ENCODE measurements around the gene CDH23.

The CDH23 gene

GRCh38 chr10:71664585-71664984, 267.9 kb downstream of the CDH23 start:
- TF ChIP-seq FOXP2 (optimal IDR thresholded peaks at IDR 0.05; ENCODE audit: borderline replicate concordance, extremely low read depth, extremely low read length, insufficient read depth): no peak
- no peak for TF ChIP-seq POLR2AphosphoS5 (IDR thresholded peaks at IDR 0.05; ENCODE audit: low read depth, low read length)
- TF ChIP-seq SIN3A (IDR thresholded peaks at IDR 0.05; ENCODE audit: borderline replicate concordance, insufficient read depth, low read length): no peak
- no peak for TF ChIP-seq REST (IDR thresholded peaks at IDR 0.05; ENCODE audit: insufficient read depth in 1 of 2, low read depth in 2 of 2, low read length in 2 of 2)
- no peak for TF ChIP-seq TAF1 (IDR thresholded peaks at IDR 0.05; ENCODE audit: borderline replicate concordance, insufficient read depth, low read length)

- TF ChIP-seq REST (IDR thresholded peaks at IDR 0.05; ENCODE audit: insufficient read depth in 1 of 2, low read depth in 2 of 2, low read length in 2 of 2) (no peak), TAF1 (IDR thresholded peaks at IDR 0.05; ENCODE audit: borderline replicate concordance, insufficient read depth, low read length) (no peak), POLR2AphosphoS5 (IDR thresholded peaks at IDR 0.05; ENCODE audit: low read depth, low read length) (no peak), SIN3A (IDR thresholded peaks at IDR 0.05; ENCODE audit: borderline replicate concordance, insufficient read depth, low read length) (no peak), FOXP2 (optimal IDR thresholded peaks at IDR 0.05; ENCODE audit: borderline replicate concordance, extremely low read depth, extremely low read length, insufficient read depth) (no peak)
Measured at GRCh38 chr10:71665456-71665855, 268.7 kb downstream of the CDH23 start.

GRCh38 chr10:71666639-71667386, 270.1 kb downstream of the CDH23 start:
- no peak for TF ChIP-seq TAF1 (IDR thresholded peaks at IDR 0.05; ENCODE audit: borderline replicate concordance, insufficient read depth, low read length)
- TF ChIP-seq REST (IDR thresholded peaks at IDR 0.05; ENCODE audit: insufficient read depth in 1 of 2, low read depth in 2 of 2, low read length in 2 of 2): no peak
- TF ChIP-seq FOXP2 (optimal IDR thresholded peaks at IDR 0.05; ENCODE audit: borderline replicate concordance, extremely low read depth, extremely low read length, insufficient read depth): no peak
- TF ChIP-seq SIN3A (IDR thresholded peaks at IDR 0.05; ENCODE audit: borderline replicate concordance, insufficient read depth, low read length): no peak
- TF ChIP-seq POLR2AphosphoS5 (IDR thresholded peaks at IDR 0.05; ENCODE audit: low read depth, low read length): no peak

- TF ChIP-seq REST (IDR thresholded peaks at IDR 0.05; ENCODE audit: insufficient read depth in 1 of 2, low read depth in 2 of 2, low read length in 2 of 2): no peak
- no peak for TF ChIP-seq SIN3A (IDR thresholded peaks at IDR 0.05; ENCODE audit: borderline replicate concordance, insufficient read depth, low read length)
- TF ChIP-seq POLR2AphosphoS5 (IDR thresholded peaks at IDR 0.05; ENCODE audit: low read depth, low read length): no peak
- no peak for TF ChIP-seq FOXP2 (optimal IDR thresholded peaks at IDR 0.05; ENCODE audit: borderline replicate concordance, extremely low read depth, extremely low read length, insufficient read depth)
- no peak for TF ChIP-seq TAF1 (IDR thresholded peaks at IDR 0.05; ENCODE audit: borderline replicate concordance, insufficient read depth, low read length)
Measured at GRCh38 chr10:71667387-71667752, 270.6 kb downstream of the CDH23 start.
